Hematopoietic multipotent progenitor cell treated with erythropoietin and hydrocortisone succinate and interleukin-3 and kit ligand, for 4 days (in vitro differentiated cells): ENCODE measurements around the gene OR8A1.

ENCODE experiments used
- DNase-seq: peaks from one replicate; pipeline ENCODE4 v3.0.0-alpha.2; 2015

OR8A1 gene

DNA sequence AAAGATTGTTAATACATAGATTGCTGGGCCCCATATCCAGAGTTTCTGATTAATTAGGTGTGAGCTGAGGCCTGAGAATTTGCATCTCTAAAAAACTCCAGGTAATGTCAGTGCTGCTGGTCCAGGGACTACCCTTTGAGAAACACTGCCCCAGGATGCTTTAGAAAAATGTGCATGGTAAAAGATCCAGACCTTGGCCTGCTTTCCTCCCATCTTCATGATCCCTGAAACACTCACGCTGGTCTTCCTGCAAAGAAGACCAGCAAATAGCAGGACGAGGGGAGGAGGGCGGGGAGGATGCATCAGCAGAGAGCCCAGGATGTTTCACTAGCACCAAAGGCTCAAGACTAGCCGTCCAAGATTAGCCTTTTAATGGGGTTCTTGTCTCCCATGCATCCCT is at the start of gene OR8A1:
TSS of gene OR8A1 (plus strand) at position 301 of the 400 bp plus-strand sequence. CDS start 123 bp downstream, outside the sequence.
- no peak for DNase-seq

DNA sequence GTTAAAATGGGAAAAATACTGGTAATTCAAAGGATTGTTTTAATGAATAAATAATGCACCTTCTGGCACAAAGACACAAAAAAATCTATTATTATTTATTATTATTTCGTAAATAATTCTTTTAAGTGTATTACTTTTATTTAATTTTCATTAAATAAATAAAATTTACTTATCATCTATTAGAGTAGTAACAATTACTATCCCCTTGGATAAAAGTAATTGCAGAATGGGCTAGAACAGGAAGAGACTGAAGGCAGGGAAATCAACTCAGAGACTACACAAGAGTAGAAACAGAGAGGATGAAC is 49.3 kb upstream of the OR8A1 start:
- DNase-seq: no peak

DNA sequence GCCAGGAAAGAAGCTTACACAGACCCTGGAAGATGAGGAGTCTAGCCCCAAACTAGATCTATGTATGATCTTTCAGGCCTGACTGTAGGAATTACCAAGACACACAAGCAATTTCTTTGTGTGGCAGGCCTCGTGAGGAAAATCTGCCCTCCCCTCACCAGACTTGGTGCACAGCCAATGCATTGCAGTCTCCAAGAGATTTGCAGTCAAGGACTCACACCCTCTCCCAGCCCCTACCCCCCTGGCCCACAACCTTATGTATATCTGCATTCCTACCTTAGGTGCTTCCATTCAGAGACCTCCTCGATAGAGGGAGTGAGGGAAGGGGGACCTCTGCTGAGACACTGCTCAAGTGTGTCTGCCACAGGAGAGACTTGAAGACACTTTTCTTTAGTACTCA is 36.2 kb upstream of the OR8A1 start:
- DNase-seq: no peak

DNA sequence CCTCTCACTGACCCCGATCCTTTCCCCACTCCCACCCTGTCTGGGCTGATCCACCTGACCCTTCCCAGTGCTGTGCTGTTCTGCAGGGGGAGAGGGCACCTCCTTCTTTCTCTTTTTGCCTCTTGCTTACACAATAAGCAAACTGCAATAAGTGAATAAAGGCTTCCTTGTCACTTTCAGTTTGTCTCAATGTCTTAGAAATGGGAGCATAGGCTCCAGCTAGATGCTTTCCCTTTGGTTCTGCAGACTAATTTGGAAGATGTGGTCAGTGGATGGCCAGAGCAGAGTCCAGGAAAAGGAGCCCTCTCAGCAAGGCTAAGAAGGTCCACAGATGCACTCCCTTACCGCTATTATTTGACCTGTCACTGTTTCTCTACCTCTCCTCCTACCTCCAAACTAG is 35.7 kb upstream of the OR8A1 start:
- no peak for DNase-seq

DNA sequence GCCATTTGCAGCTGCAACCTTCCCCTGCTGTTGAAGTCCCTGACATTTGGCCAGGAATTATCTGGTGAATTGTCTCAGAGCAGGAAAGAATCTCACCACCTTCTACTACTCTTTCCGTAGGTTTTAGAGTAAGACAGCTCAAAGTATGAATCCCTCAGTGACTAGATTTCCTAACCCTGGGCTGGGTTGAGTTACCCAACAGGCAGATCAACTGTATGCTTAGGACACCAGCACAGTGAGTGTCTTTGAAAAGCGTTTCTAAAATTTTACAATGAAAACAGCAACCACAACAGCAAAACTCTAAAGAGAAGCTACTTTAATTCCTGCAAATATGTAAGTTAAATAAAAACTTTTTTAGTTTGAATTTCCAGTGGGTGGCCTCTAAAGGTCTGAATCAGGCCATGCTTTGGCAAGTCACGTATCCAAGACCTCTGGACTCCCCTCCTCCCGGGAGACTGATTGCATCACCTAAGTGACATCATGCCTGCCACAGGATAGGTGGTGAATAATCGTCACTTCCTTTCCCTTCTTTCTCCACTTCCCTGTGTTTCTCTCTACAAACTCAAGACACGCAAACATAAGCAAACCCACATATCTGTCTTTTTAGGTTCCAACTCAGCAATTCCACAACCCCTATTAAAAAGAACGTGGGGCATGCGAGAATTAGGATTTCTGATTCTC is 34.1 kb upstream of the OR8A1 start:
- no peak for DNase-seq

DNA sequence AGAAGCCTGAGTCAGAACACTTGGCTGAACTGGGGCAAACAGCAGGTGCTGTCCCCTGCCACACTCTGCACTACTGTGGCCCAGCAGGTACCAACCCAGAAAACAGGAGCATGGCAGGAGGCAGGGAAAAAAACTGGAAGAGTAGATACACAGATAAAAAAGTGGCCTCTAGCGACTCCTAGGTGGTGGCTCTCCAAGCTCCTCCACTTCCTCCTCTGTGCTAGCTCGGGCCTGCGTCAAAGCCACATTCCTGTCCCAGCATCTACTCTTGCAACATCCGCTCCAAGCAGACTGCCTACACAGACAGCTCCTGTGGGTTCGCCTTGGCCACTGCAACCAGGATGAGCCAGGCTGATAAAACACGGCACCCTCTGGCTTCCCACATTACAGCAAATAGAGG is 33.3 kb upstream of the OR8A1 start:
- peak; percentile 80 for DNase-seq

DNA sequence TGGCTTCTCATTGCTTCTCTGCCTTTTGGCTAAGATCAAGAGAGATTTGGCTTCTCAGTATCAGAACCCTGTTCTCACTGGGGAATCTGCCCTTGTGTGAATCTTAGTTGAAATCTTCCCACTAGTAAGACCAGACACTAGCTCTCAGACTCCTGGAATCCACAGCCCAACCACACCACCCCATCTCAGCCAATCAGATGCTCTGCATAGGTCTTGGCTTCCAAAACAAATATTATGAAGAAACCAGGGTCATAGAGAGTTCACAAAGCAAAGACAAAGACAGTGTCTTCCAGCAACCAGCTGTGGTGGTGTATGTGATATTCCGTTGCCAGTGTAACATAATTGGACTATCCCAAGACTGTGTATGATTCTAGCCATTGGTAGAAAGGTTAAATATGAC is 31.8 kb upstream of the OR8A1 start:
- no peak for DNase-seq

DNA sequence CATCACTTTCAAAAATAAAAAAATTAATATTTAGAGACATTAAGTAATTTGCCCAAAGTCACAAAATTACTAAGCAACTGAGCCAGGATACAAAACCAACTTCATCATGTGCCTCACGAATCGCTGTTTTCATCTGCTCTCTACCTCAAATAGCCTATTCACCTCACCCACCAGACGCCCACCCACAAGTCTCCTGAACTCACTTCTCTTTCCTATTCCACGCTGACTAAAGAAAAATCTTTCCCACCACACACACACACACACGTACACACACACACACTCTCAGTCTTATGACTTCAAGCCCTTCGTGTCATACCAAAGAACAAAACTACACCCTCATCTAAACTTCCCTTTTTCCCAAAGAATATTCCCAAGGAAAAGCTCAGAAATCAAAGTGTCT is 28.6 kb upstream of the OR8A1 start:
- no peak for DNase-seq

DNA sequence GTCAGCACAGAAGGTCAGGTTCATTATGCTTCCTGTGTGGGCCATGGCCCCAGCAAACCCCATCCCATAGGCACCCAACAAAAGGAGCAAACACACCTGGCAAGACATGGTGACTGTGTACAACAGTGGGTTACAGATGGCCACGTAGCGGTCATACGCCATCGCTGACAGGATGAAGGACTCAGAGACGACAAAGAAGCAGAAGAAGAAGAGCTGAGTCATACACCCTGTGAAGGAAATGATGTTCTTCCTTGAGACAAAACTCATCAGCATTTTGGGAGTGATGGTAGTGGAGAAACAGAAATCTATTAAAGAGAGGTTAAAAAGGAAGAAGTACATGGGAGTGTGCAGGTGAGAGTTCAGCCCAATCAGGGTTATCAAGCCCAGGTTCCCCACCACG is 26.7 kb upstream of the OR8A1 start:
- no peak for DNase-seq

DNA sequence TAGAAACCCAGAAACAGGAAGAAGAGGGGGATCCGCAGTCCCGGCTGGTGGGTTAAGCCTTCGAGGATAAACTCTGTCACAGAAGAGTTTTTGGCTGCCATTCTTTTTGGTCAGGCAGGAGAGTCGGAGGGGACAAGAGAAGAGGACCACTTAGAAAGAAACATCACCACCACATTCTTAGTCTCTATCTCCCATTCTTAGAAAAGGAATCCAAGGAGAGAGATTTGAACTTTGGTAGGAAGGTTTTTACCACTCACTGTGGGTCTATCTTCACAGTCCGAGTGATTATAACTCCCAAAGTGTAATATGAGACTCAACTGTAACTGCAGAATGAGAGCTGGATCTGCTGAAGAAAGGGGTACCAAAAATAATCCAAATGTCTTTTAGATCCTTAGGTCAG is 26.2 kb upstream of the OR8A1 start, which contains the start of gene OR8B12:
TSS of gene OR8B12 (minus strand) at position 101 of the 400 bp plus-strand sequence. CDS start at position 101, 0 bp downstream.
- no peak for DNase-seq

DNA sequence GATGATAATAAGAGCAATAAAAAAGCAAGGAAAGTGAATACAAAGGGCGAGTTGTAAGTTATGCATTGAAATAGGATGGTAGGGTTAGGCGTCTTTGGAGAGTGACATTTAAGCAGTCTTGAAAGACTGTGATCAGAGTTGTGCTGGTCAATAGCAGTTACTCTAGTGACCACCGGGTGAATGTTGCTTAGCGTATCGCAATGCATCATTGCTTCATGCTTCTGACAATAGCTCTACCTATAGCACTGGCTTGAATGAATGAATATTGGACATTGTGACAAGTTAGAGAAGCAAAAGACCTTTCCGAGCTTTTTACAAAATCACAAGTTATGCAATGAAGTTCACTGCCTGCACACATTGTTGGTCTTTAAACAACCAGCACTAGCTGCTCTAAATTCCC is 18.6 kb upstream of the OR8A1 start:
- no peak for DNase-seq

DNA sequence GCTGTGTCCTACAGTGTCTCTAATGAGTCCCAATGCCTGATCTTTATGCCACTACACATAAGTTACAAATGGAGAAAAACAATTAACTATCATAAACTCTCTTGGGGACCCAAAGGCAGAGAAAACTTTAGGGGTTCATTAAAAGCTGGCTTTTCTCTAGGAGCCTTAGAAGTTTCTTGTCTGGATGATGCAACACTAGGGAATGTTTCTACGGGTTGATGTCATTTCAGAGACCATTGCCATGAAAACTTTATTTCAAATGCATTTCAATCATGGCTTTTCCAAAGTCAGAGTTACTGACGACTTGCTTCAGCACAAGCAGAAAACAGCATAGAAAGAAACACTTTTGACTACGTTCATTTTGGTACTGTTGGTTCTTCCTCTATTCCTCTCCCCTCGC is 17.8 kb upstream of the OR8A1 start:
- no peak for DNase-seq

DNA sequence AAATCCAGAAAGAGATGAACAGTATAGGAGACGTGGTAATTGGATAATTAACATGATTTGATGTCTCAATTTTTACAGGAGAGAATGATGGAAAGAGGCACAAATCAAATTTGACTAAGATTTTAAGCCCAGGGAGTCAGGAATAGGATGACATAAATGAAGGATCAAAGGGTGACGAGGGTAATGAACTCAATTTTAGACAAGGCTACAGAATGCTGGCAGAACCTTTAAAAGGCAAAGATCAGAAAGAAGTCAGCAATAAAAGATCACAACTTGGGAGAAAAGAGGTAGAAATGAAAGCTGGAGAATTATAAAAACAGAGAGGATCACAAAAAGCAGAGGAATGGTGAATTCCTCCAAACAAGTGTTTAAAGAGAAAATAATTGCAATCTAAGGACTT is 13.0 kb upstream of the OR8A1 start:
- no peak for DNase-seq

DNA sequence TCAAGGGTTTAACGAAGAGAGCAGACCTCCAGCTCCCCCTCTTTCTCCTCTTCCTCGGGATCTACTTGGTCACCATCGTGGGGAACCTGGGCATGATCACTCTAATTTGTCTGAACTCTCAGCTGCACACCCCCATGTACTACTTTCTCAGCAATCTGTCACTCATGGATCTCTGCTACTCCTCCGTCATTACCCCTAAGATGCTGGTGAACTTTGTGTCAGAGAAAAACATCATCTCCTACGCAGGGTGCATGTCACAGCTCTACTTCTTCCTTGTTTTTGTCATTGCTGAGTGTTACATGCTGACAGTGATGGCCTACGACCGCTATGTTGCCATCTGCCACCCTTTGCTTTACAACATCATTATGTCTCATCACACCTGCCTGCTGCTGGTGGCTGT is 363 bp downstream of the OR8A1 start:
- no peak for DNase-seq

DNA sequence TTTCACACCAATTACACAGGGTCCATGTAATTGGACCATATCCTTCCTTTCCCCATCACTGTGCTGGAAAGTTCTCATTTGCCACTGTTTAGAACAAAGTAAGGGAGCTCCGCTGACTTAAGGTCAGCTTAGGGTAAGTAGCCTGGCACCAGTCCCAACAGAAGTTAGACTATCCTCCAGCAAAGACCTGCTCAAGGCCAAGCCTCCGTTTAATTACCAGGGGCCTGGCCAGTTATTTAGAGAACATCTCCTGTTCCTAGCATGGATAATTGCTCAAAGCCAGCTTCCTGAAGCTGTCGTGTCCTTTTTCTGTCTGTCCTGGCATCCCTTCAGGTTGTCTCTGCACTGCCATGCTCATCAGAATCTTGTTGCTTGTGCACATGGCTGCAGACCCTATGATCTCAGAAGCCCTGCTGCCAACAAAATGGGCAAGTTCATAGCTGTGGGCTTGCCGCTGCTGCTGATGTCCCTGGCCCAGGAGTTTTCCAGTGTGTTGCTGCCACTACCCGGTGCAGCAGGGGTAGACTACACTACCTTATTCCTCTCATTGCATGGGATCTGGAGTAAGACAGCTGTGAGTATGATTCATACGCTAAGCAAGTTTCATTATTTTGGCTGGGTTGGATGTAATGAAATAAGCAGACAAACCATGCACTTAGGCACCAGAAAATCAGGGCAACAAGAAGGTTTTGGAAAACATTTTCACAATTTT is 8.1 kb downstream of the OR8A1 start:
- no peak for DNase-seq

DNA sequence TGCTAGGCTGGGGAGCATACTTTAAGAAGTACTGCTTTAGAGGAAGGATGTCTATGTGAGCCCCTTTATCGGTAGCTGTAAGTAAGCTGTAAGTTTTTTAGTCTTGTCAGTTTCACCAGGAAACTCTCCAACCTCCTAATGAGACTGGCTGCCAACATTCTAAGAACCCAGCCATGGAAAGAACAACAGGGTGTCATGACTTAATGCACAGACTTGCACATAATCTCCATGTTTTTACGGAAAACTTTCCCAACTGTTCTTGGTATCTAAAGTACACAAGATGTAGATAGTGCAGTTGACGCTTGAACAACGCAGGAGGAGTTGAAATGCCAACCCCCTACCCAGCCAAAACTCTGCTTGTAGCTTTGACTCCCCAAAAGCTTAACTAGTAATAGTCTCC is 9.0 kb downstream of the OR8A1 start:
- DNase-seq: no peak

DNA sequence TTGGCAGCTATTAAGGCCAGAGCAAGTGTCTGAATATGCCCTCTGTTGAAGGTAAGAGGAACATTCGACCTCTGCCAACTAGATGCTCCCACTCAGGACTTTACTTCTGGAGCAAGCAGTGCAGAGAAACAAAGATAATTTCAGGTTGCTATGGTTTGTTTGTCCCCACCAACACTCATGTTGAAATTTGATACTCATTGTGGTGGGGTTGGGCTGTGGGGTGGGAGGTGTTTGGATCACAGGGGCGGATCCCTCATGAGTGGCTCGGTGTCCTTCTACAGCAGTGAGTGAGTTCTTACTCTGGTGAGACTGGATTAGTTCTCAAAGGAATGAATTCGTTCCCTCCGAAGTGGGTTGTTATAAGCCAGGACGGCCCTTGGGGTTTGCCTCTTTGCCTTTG is 12.0 kb downstream of the OR8A1 start:
- peak; percentile 5 for DNase-seq

DNA sequence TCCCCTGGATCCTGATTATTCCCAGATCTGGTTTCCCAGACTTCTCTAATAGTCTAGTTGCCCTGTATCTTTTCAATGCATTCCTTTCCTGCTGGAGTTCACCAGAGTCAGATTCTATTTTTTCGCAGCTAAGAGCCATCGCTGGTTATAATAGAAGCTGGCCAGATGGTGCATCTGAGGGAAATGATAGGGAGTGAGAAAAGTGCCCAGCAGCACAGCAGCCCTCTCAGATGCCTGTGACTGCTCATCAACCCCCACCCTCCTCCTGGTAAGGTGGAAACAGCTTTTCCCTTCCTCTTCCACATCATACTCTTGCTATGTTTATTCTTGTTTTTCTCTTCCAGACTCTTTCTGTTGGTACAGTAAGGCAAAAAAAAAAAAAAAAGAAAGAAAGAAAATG is 12.8 kb downstream of the OR8A1 start:
- no peak for DNase-seq

DNA sequence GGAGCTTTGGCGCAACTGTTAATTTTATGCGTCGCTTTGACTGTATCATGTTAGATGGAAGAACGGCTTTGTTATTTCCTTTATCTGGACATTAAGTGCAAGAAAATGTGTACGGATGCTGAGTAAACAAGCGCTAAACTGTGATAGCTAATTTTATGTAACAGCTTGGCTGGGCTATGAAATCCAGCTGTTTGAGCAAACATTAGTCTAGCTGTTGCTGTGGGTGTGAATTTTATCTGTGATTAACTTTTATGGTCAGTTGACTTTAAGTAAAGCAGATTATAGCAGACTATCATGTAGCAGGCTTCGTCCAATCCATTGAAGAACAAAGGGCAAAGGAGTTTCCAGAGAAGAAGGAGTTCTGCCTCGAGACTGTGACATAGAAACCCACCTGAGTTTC is 14.0 kb downstream of the OR8A1 start:
- DNase-seq: no peak

DNA sequence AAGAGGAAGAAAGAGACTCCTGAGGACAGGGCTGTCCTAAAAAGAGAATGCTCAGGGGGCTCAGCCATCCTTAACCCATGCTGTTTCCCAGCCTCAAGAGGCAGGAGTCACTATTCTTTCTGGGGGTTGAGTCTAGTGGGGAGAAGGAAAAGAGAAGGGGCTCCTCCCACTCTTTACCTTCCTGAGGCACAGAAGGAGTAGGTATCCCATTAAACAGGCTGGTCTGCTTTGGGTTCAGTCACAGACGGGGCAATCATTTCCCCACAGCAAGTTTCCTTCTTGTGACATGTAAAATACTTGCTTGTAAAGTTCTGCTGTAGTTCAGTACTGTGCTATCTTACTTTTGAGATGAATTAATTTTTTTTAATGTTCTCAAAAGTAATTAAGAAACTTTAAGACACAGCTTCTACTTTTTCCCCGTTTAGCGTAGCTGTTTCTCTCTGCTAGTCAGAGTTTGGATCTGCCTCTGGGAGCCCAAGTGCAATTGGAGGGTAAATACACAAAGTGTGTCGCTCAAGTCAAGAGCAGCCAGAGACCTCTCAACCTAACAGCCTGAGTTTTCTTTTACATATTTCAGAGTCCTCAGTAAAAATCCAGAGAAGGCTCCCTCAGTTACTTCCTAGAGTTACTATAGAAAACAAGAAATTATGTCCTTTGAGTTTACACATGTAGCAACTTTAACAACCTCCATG is 15.0 kb downstream of the OR8A1 start:
- DNase-seq: no peak

DNA sequence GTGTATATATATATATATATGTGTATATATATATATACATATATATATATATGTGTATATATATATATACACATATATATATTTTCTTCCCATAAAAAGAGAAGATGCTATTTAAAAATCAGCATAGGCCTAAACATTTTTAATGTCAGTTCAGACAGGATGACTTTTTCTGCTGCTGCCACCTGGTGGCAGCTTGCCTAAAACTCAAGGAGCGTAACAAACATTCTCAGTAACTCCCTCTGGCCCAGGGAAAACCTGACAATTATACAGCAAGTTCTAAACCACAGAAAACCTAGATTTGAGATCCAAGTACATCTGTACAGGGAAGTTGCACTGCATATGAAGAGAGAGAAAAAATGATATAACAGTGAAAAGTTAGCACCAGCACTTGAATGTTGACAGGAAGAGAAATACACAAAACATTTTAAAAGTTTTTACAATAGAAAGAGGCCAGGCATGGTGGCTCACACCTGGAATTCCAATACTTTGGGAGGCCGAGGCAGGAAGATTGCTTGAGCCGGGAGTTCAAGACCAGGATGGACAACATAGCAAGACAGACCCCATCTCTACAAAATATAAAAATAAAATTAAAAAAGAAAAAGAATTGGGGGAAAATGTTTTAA is 16.6 kb downstream of the OR8A1 start:
- DNase-seq: peak; percentile 78

DNA sequence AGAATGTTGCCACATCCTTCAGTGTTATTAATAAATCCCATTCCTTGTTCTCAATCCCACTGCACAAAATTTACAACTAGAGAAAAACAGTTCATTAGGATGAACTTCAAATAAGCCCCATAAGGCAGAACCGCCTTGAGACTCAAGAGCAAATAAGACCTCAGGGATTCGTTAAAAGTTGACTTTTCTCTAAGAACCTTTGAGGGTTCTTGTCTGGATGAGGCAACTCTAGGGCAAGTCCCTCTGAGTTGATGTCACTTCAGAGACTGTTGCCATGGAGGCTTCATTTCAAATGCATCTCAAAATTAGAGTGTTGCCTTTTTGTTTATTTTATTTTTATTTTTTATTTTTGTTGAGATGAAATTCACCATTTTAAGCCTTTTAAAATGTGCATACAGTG is 21.6 kb downstream of the OR8A1 start:
- DNase-seq: no peak

DNA sequence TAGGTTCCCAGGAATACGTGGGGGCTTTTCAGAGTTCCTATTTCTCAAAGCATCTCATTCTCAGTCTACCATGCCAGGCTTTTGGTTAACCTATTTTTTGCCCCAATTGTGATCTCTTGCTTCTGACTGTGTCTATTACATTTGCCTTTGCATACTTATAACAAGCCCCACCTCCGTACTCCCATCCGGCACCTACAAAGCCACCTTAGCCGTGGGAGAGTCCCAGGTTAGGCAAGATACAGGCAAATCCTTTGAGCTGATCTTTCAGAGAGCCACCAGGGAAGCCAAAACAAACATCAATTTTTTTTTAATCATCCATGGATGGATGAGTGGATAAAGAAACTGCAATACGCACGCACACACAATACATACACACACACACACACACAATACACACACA is 22.8 kb downstream of the OR8A1 start:
- DNase-seq: no peak

DNA sequence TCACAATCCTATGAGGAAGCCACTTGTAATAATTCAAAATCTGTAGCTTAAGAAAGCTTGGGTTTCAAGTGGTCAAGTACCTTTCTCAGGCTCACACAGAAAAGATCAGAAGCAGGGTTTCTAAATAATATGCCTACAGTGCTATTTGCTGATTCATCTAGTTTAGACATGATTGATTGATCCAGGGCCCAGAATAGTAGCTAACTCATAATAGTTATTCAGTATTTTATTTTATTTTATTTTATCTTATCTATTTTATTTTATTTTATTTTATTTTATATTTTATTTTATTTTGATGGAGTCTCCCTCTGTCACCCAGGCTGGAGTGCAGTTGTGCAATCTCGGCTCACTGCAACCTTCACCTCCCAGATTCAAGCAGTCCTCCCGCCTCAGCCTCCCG is 25.5 kb downstream of the OR8A1 start:
- no peak for DNase-seq
